ENCODE measurements around the gene PATE1.

Gene PATE1

GRCh38 chr11:125790825-125791224, 44.7 kb downstream of the PATE1 start:
- FAIRE-seq: no peak
- DNase-seq (ENCODE audit: low spot score): no peak

- no peak for DNase-seq (ENCODE audit: low spot score)
- no peak for FAIRE-seq
These were observed 51.6 kb downstream of the PATE1 start for GRCh38 chr11:125797641-125798040.

Data from RCC 7860 (cell line).